Upper lobe of left lung (tissue), 6 donors: Measurements from ENCODE around the gene CEP120. TPM values are rescaled to one million over a fixed set of nuclear protein-coding genes. Genes with fewer than 3 reads are reported as not detected.

Source experiments
- ATAC-seq, 2 donors: fragments of 200-7000 bp; cut with Tn5 transposase; one replicate each; pipeline ENCODE4 v1.9.1; 2022; ENCODE audit warnings: mild to moderate bottlenecking in 2 of 2, moderate library complexity in 2 of 2; ENCODE audit not compliant: low FRiP score in 2 of 2
- DNase-seq, 2 donors: peaks; one replicate each; pipeline ENCODE4 v3.0.0-alpha.2; 2019 to 2020
- H3K27ac ChIP-seq, 4 donors: fragments of 200-600 bp; sonication (generic); one replicate each; pipeline ENCODE4 v1.5.1; 2016 to 2019
- H3K27me3 ChIP-seq, 4 donors: fragments of 200-600 bp; sonication (generic); one replicate each; pipeline ENCODE4 v1.5.1; 2017 to 2019
- H3K36me3 ChIP-seq, 4 donors: fragments of 200-600 bp; sonication (generic); one replicate each; pipeline ENCODE4 v1.5.1; 2016 to 2019
- H3K4me1 ChIP-seq, 4 donors: fragments of 200-600 bp; sonication (generic); one replicate each; pipeline ENCODE4 v1.5.1; 2018 to 2019
- H3K4me3 ChIP-seq, 4 donors: fragments of 200-600 bp; sonication (generic); one replicate each; pipeline ENCODE4 v1.5.1; 2017 to 2019; ENCODE audit warnings: mild to moderate bottlenecking in 2 of 4, moderate library complexity in 1 of 4
- H3K9me3 ChIP-seq, 4 donors: fragments of 200-600 bp; sonication (generic); one replicate each; pipeline ENCODE4 v1.5.1; 2018 to 2019
- CTCF ChIP-seq, 6 experiments: fragments of 450-650 bp in 4 of 6; fragments of 200-600 bp in 2 of 6; sonication (generic) in 2 of 6; IDR thresholded peaks; one replicate each; pipeline ENCODE4 v1.5.1; 2016 to 2019; ENCODE audit warnings: antibody characterized with exemption in 6 of 6
- EP300 ChIP-seq, 4 donors: sonication (generic); formaldehyde crosslinking; IDR thresholded peaks; one replicate each; pipeline ENCODE4 v1.5.1; 2017; ENCODE audit warnings: antibody characterized with exemption in 4 of 4, control low read depth in 2 of 4
- POLR2A ChIP-seq, 4 donors: fragments of 450-650 bp; IDR thresholded peaks; one replicate each; pipeline ENCODE4 v1.5.1; 2016 to 2017; ENCODE audit warnings: antibody characterized with exemption in 4 of 4, mild to moderate bottlenecking in 2 of 4
- POLR2AphosphoS5 ChIP-seq, 2 donors: sonication (generic); formaldehyde crosslinking; IDR thresholded peaks; one replicate each; pipeline ENCODE4 v1.5.1; 2017; ENCODE audit warnings: antibody characterized with exemption in 2 of 2
- WGBS, 2 donors: methylation state at CpG; one replicate each; pipeline ENCODE4 v1.1.5; 2017 to 2018; 5-methylcytosine and 5-hydroxymethylcytosine counted together
- total RNA-seq, 6 donors: library from RNA; depleted of rRNA in 4 of 6; stranded (reverse); fragments of >200 nt in 4 of 6; gene quantifications; one replicate each; pipeline versions ENCODE4 v1.1.0 to v1.2.1, GENCODE V29; 2016 to 2021
- donor health status: DM: no; HTN: no; CAD: no; lungs with moderate emphysema.
- donor health status: DM: no; HTN: yes; CAD: no; lungs with severe emphysema.

Gene CEP120
- total RNA-seq, 6 donors from 2014 or later, result 13.2 to 43.0 (median 22.1) TPM

DNA sequence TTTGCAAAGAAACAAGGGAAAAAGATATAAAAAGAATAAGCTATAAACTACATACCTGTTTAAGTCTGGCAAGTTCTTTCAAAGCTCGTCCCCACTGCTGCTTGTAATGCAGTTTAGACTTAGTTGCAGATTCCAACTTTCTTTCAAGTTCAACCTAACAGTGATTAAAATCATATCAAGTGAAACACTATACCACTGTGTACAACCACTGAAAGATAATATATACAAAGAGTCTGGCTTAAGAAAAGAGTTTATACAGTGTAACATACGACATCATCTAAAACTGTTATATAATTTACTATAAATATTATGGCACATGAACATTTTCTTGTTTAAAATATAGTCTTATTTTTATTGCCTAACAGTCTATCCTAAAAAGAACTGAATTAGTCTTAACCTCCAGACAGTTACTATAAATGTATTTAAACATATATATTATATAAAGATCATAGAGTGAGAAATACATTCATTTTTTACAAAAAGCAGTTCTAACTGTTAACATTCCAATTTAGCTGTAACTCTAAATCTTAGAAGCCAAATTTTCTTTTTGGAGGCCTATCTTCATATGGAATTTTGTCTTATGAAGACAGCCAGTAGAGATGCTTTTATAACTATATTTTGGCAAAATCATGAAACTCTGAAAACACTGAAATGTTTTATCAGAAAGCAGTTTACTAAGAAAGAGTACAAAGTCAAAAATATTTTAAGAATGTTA lies 58.6 kb downstream of the CEP120 start:
- H3K27ac ChIP-seq, result no peak overlapping the region
- DNase-seq (no peak), ATAC-seq (no peak)
- TF ChIP-seq POLR2AphosphoS5 (IDR thresholded peaks at IDR 0.05) (no peak), POLR2A (IDR thresholded peaks at IDR 0.05) (no peak), CTCF (IDR thresholded peaks at IDR 0.05) (no peak), EP300 (IDR thresholded peaks at IDR 0.05) (no peak)
- peaks cover 0 to 13% (median 0%) of the 10 kb centered on the region in 4 donors for H3K36me3 ChIP-seq
- H3K4me3 ChIP-seq, result no peak overlapping the region
- 59 to 76% methylated on average over 2 of the region's 2 CpGs for WGBS, 2 donors
- H3K4me1 ChIP-seq, result peaks cover 0 to 7% (median 2%) of the 10 kb centered on the region in 4 donors
- H3K27me3 ChIP-seq, result no peaks in the 10 kb centered on the region
- H3K9me3 ChIP-seq, result no peaks in the 10 kb centered on the region

GRCh38 chr5:123360910-123361309 lies 62.3 kb downstream of the CEP120 start:
- TF ChIP-seq POLR2AphosphoS5 (IDR thresholded peaks at IDR 0.05) (no peak), POLR2A (IDR thresholded peaks at IDR 0.05) (no peak), EP300 (IDR thresholded peaks at IDR 0.05) (no peak), CTCF (IDR thresholded peaks at IDR 0.05) (no peak)
- H3K4me1 ChIP-seq, result peaks cover 0 to 14% (median 3%) of the 10 kb centered on the region in 4 donors
- H3K27ac ChIP-seq, result no peak overlapping the region
- H3K36me3 ChIP-seq, result peaks cover 0 to 7% (median 0%) of the 10 kb centered on the region in 4 donors
- no peak overlapping the region for H3K4me3 ChIP-seq
- H3K9me3 ChIP-seq, result no peaks in the 10 kb centered on the region
- no peaks in the 10 kb centered on the region for H3K27me3 ChIP-seq
- no peak for ATAC-seq
- no peak for DNase-seq

DNA sequence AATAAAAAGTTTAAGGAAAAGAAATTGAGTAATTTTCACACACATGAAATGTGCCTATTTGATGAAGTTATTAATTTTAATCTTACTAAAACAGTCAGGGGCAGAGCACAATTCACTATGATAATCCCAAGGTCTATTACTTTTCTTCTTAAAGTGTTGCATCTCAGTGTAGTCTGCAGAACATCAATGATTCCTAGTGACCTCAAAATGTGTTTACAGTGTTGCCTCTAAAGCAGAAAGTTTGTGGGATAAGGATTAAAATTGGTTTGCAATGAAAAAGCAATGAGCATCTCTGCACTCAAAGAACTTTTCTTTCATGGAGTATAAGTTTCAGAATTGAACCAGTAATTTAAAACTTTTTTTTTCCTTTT lies 63.0 kb downstream of the CEP120 start:
- no peak for DNase-seq
- no peak overlapping the region for H3K27ac ChIP-seq
- H3K27me3 ChIP-seq, result no peaks in the 10 kb centered on the region
- peaks cover 0 to 14% (median 3%) of the 10 kb centered on the region in 4 donors for H3K4me1 ChIP-seq
- no peaks in the 10 kb centered on the region for H3K9me3 ChIP-seq
- TF ChIP-seq EP300 (IDR thresholded peaks at IDR 0.05) (no peak), POLR2A (IDR thresholded peaks at IDR 0.05) (no peak), POLR2AphosphoS5 (IDR thresholded peaks at IDR 0.05) (no peak), CTCF (IDR thresholded peaks at IDR 0.05) (no peak)
- ATAC-seq, result no peak
- H3K36me3 ChIP-seq, result peaks cover 0 to 7% (median 0%) of the 10 kb centered on the region in 4 donors
- no peak overlapping the region for H3K4me3 ChIP-seq

DNA sequence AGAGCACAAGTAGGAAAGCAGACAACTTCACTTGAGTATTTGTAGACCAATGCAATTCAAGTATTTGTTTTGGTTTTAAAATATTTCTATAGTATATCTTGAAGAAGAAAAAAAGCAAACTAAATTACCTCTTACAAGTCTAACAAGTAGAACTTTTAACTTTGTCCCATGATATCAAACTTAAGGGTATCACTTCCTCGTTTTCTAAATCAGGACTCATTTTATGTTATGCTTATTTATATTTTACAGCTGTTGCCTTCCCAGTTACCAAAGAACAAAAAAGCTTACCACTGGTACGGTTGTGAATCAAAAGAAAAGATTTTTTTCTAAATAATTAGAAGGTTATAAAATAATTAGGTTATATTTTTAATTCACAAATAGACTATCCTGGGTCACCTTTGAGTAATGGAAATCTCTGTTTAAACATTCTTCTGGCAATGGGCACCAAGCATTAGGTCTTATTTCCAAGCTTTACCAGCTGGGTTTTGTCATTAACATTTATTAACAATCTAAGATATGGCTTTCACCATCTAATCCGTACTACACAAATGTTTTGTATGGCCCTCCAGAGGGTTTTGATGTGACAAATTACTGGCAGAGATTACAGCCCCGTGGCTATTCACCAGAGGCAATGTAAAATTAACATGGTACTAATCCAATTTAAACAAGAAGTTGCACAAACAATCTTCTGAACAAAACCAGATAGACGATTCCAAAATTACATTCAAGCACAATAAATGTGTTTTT lies 63.6 kb downstream of the CEP120 start:
- 51 to 53% methylated on average over 5 of the region's 5 CpGs for WGBS, 2 donors
- Histone ChIP-seq H3K36me3 (peaks cover 0 to 7% (median 0%) of the 10 kb centered on the region in 4 donors), H3K4me3 (no peak overlapping the region), H3K4me1 (peaks cover 0 to 14% (median 3%) of the 10 kb centered on the region in 4 donors), H3K9me3 (no peaks in the 10 kb centered on the region), H3K27ac (no peak overlapping the region), H3K27me3 (no peaks in the 10 kb centered on the region)
- DNase-seq (no peak), ATAC-seq (no peak)
- TF ChIP-seq EP300 (IDR thresholded peaks at IDR 0.05) (no peak), CTCF (IDR thresholded peaks at IDR 0.05) (no peak), POLR2A (IDR thresholded peaks at IDR 0.05) (no peak), POLR2AphosphoS5 (IDR thresholded peaks at IDR 0.05) (no peak)
